HG02571 (cell line): ENCODE results near the gene RNF208.
"Not testable (repeated sequence)": the region's sequence is repeated elsewhere in the genome, so short reads cannot be mapped to it uniquely, and the experiment has no call there.

Experiments
- ATAC-seq: cut with Tn5 transposase; IDR thresholded peaks from one replicate; pipeline ENCODE4 v1.9.1; 2021; ENCODE audit warnings: mild to moderate bottlenecking, moderate library complexity; ENCODE audit not compliant: unreplicated experiment

RNF208 gene

GRCh38 chr9:137253717-137254623 lies 31.9 kb upstream of the RNF208 start:
- ATAC-seq: no peak

GRCh38 chr9:137252555-137253506 lies 30.8 kb upstream of the RNF208 start:
- ATAC-seq: no peak

GRCh38 chr9:137251490-137252268 lies 29.6 kb upstream of the RNF208 start:
- ATAC-seq: no peak

- no peak for ATAC-seq
Measured at GRCh38 chr9:137251194-137251461, 29.1 kb upstream of the RNF208 start, which contains the start of gene STPG3. Gene STPG3, plus strand, starts transcription at chr9:137251286. Its CDS starts 1 bp downstream, at chr9:137251287.

GRCh38 chr9:137250329-137251193 lies 28.5 kb upstream of the RNF208 start:
- no peak for ATAC-seq

- no peak for ATAC-seq
Measured at GRCh38 chr9:137247916-137248175, 25.8 kb upstream of the RNF208 start.

GRCh38 chr9:137247135-137247915 lies 25.3 kb upstream of the RNF208 start:
- ATAC-seq: no peak

- ATAC-seq: no peak
Measured at GRCh38 chr9:137245450-137246421, 23.7 kb upstream of the RNF208 start.

GRCh38 chr9:137244486-137245449 lies 22.7 kb upstream of the RNF208 start:
- no peak for ATAC-seq

GRCh38 chr9:137243626-137244485 lies 21.8 kb upstream of the RNF208 start:
- ATAC-seq: no peak

- ATAC-seq: not testable (repeated sequence)
Measured at GRCh38 chr9:137243266-137243625, 21.2 kb upstream of the RNF208 start.

- no peak for ATAC-seq
Measured at GRCh38 chr9:137242269-137243203, 20.5 kb upstream of the RNF208 start.

GRCh38 chr9:137241490-137242268 lies 19.6 kb upstream of the RNF208 start:
- peak; percentile 6 for ATAC-seq

- peak; percentile 70 for ATAC-seq
Measured at GRCh38 chr9:137240841-137241489, 18.9 kb upstream of the RNF208 start, which contains the start of gene TUBB4B. Gene TUBB4B, plus strand, starts transcription at chr9:137241287. Its CDS starts 74 bp downstream, at chr9:137241361.
